HepG2 (cell line): ENCODE results near the gene ANO2. TPM values are rescaled to one million over a fixed set of nuclear protein-coding genes. Genes with fewer than 3 reads are reported as not detected.

ENCODE experiments used
- ATAC-seq: fragments of 200-7000 bp; cut with Tn5 transposase; 3 replicates; pipeline ENCODE4 v1.9.1; 2020; ENCODE audit warnings: mild to moderate bottlenecking, moderate library complexity
- BruUV-seq: library from RNA; stranded (reverse); fragments of 400-500 nt; replicated peaks from 2 replicates; lab custom pipeline; 2021; lab: Mats Ljungman, UMichigan
- CTCF ChIA-PET: fragments of 300-600 bp; formaldehyde crosslinking; extraction: SDS; loops from one replicate; lab custom pipeline; 2021; ENCODE audit warnings: low total read pairs, inconsistent platforms, low intra/inter-chr PET ratio; lab: Yijun Ruan, JAX
- POLR2A ChIA-PET: fragments of 350-600 bp; sonication (Branson Sonifier 250); formaldehyde crosslinking; loops from one replicate; lab custom pipeline; 2020; ENCODE audit warnings: antibody characterized with exemption, inconsistent platforms; lab: Yijun Ruan, JAX
- DNase-seq: peaks from one replicate; pipeline ENCODE4 v3.0.0-alpha.2; 2015; ENCODE audit warnings: low spot score
- FAIRE-seq: peaks from 3 replicates; lab custom pipeline; 2011; peaks lifted over from hg19 to GRCh38; lab: Jason Lieb, UNC
- H2AFZ ChIP-seq: one replicate; pipeline ENCODE4 v1.6.1; 2011; ENCODE audit warnings: low read length, inconsistent platforms
- H3K27ac ChIP-seq: fragments of 300-600 bp; 3 replicates; pipeline ENCODE4 v1.8.0; 2011; ENCODE audit warnings: mixed run types, mild to moderate bottlenecking, mixed read lengths, low read length, inconsistent platforms; ENCODE audit not compliant: insufficient read depth; ENCODE audit errors: extremely low read length
- H3K27me3 ChIP-seq, 2 experiments: fragments of 200-600 bp in 1 of 2; 2 replicates in 1 of 2; 3 replicates in 1 of 2; pipeline versions ENCODE4 v1.6.0 to v1.8.0; 2011; ENCODE audit warnings: low read length in 2 of 2, mild to moderate bottlenecking in 2 of 2, moderate library complexity in 2 of 2, inconsistent platforms in 1 of 2; ENCODE audit not compliant: insufficient read depth in 2 of 2, control insufficient read depth in 1 of 2
- H3K36me3 ChIP-seq, 2 experiments: fragments of 200-600 bp in 1 of 2; replicated peaks in 1 of 2; 2 replicates in 1 of 2; 3 replicates in 1 of 2; pipeline versions ENCODE4 v1.5.1 to v1.8.0; 2011; ENCODE audit warnings: low read length in 2 of 2, inconsistent platforms in 1 of 2; ENCODE audit not compliant: insufficient read depth in 2 of 2, control insufficient read depth in 1 of 2
- H3K4me1 ChIP-seq: 2 replicates; pipeline ENCODE4 v1.5.1; 2012; ENCODE audit warnings: low read length, inconsistent platforms; ENCODE audit not compliant: insufficient read depth
- H3K4me2 ChIP-seq: 2 replicates; pipeline ENCODE4 v1.6.0; 2011; ENCODE audit warnings: low read depth, low read length, inconsistent platforms
- H3K4me3 ChIP-seq, 3 experiments: fragments of 200-600 bp in 1 of 3; sonication (generic), shearing (Covaris generic) in 1 of 3; replicated peaks in 1 of 3; 2 replicates each; pipeline ENCODE4 v1.5.1; 2011 to 2016; ENCODE audit warnings: low read length in 3 of 3, inconsistent platforms in 2 of 3, low read depth in 2 of 3, mild to moderate bottlenecking in 2 of 3, control low read depth in 1 of 3, mixed read lengths in 1 of 3; ENCODE audit not compliant: insufficient read depth in 1 of 3
- H3K79me2 ChIP-seq: one replicate; pipeline ENCODE4 v1.6.1; 2011; ENCODE audit warnings: low read length, inconsistent platforms; ENCODE audit not compliant: insufficient read depth
- H3K9ac ChIP-seq: 2 replicates; pipeline ENCODE4 v1.6.0; 2011; ENCODE audit warnings: mild to moderate bottlenecking, low read depth, low read length, inconsistent platforms; ENCODE audit not compliant: insufficient read depth
- H3K9me3 ChIP-seq: 2 replicates; pipeline ENCODE4 v1.5.1; 2012; ENCODE audit warnings: mild to moderate bottlenecking, low read length
- H4K20me1 ChIP-seq: 2 replicates; pipeline ENCODE4 v1.6.0; 2011; ENCODE audit warnings: inconsistent platforms, mild to moderate bottlenecking, low read length, moderate library complexity; ENCODE audit not compliant: insufficient read depth
- GPBP1L1 ChIP-seq: sonication (generic); formaldehyde crosslinking; IDR thresholded peaks from 2 replicates; pipeline ENCODE4 v1.5.0; 2020; ENCODE audit warnings: mild to moderate bottlenecking, missing genetic modification reagents
- ISX ChIP-seq: sonication (generic); formaldehyde crosslinking; conservative IDR thresholded peaks from 2 replicates; pipeline ENCODE4 v1.5.0; 2020; ENCODE audit warnings: missing genetic modification reagents
- KDM5A ChIP-seq: fragments of 200-600 bp; sonication (generic); IDR thresholded peaks from 2 replicates; pipeline ENCODE4 v1.7.0; 2018; ENCODE audit warnings: antibody characterized with exemption, mild to moderate bottlenecking, low read length, borderline replicate concordance
- SCMH1 ChIP-seq: sonication (generic); formaldehyde crosslinking; IDR thresholded peaks from 2 replicates; pipeline ENCODE4 v1.9.0; 2021; ENCODE audit warnings: missing genetic modification reagents, mild to moderate bottlenecking, borderline replicate concordance
- ZNF34 ChIP-seq: sonication (generic); formaldehyde crosslinking; IDR thresholded peaks from 2 replicates; pipeline ENCODE4 v1.4.0; 2020; ENCODE audit warnings: mild to moderate bottlenecking, missing genetic modification reagents, borderline replicate concordance
- WGBS: methylation state at CpG from one replicate; pipeline ENCODE4 v1.1.6; 2017; ENCODE audit warnings: low lambda C conversion rate; 5-methylcytosine and 5-hydroxymethylcytosine counted together
- in situ Hi-C: cut with HindIII; loops from 2 replicates; pipeline ENCODE4 v1.10.0; 2017; ENCODE audit warnings: low pct_unique_long_range_greater_than_20kb; ENCODE audit not compliant: extremely low pct_ligation_motif_present
- intact Hi-C: fragments of 100-400 bp; cut with micrococcal nuclease; formaldehyde crosslinking; loops from one replicate; pipeline ENCODE4 v1.10.0; 2022; ENCODE audit not compliant: unreplicated experiment
- polyA plus RNA-seq, 8 experiments: library from polyadenylated mRNA; depleted of rRNA in 3 of 8; stranded (reverse) in 7 of 8; unstranded in 1 of 8; fragments of >200 nt; fragmentation: Illumina TruSeq in 4 of 8; extraction: Trizol in 4 of 8; gene quantifications; 2 replicates each; pipeline versions ENCODE4 v1.2.1 to v1.2.3, GENCODE V29; 2011 to 2016; ENCODE audit warnings: low read depth in 4 of 8, missing spikeins in 1 of 8, mixed read lengths in 1 of 8; ENCODE audit not compliant: insufficient read depth in 1 of 8
- total RNA-seq, 5 experiments: library from RNA; depleted of rRNA; stranded (reverse); fragments of >200 nt; fragmentation: Illumina TruSeq; extraction: Trizol; gene quantifications; 2 replicates each; pipeline ENCODE4 v1.2.3, GENCODE V29; 2016; ENCODE audit warnings: low read depth in 1 of 5

Gene ANO2
- total and polyA plus RNA-seq, 2 of the 13 experiments (the other 11 are each of a cell fraction or from before 2014, with no cell fraction given): 0.18 TPM; not detected in 1

GRCh38 chr12:5524116-5524768 is 420.8 kb downstream of the ANO2 start:
- Histone ChIP-seq H3K27ac (no peak overlapping the region), H3K4me1 (no peaks in the 10 kb centered on the region), H3K9me3 (no peaks in the 10 kb centered on the region), H4K20me1 (no peaks in the 10 kb centered on the region), H3K9ac (no peak overlapping the region), H2AFZ (no peak overlapping the region), H3K36me3 (no peaks in the 10 kb centered on the region), H3K79me2 (no peaks in the 10 kb centered on the region), H3K27me3 (0 out of 5 replicates have a peak, but pooled peaks cover 0 to 3% of the 10 kb centered on the region in 2 experiments), H3K4me3 (no peak overlapping the region), H3K4me2 (no peak overlapping the region)
- 80% methylated on average over 5 of the region's 12 CpGs for WGBS
- ATAC-seq: no peak
- BruUV-seq: no TSS peak
- in situ Hi-C loops (no loop called here), intact Hi-C loops (loop anchor here (5.0 kb wide), 1 partner anchor 1747 kb away; no protein-coding TSS in a partner anchor)
- POLR2A ChIA-PET: no interaction called here
- TF ChIP-seq GPBP1L1 (CRISPR knock-in tag) (no peak), KDM5A (no peak), ISX (CRISPR knock-in tag) (no peak), ZNF34 (no peak), SCMH1 (CRISPR knock-in tag) (no peak)
- CTCF ChIA-PET: no interaction called here
- DNase-seq: no peak
- no peak for FAIRE-seq
